ENCODE data around the gene POLR2L.

The POLR2L gene

GRCh38 chr11:854601-855329, 12.4 kb upstream of the POLR2L start:
- DNase-seq (ENCODE audit: low spot score), result no peak

GRCh38 chr11:853682-854448, 11.5 kb upstream of the POLR2L start:
- no peak for DNase-seq (ENCODE audit: low spot score)

- no peak for DNase-seq (ENCODE audit: low spot score)
Observed at GRCh38 chr11:852762-853161, 10.4 kb upstream of the POLR2L start.

- DNase-seq (ENCODE audit: low spot score), result no peak
Observed at GRCh38 chr11:850775-851763, 8.7 kb upstream of the POLR2L start.

GRCh38 chr11:849951-850774, 7.8 kb upstream of the POLR2L start:
- no peak for DNase-seq (ENCODE audit: low spot score)

- no peak for DNase-seq (ENCODE audit: low spot score)
Observed at GRCh38 chr11:849104-849824, 6.9 kb upstream of the POLR2L start.

GRCh38 chr11:848380-848931, 6.1 kb upstream of the POLR2L start:
- DNase-seq (ENCODE audit: low spot score), result peak; percentile 94

GRCh38 chr11:847876-848275, 5.5 kb upstream of the POLR2L start:
- DNase-seq (ENCODE audit: low spot score), result no peak

GRCh38 chr11:846496-847098, 4.3 kb upstream of the POLR2L start:
- no peak for DNase-seq (ENCODE audit: low spot score)

- DNase-seq (ENCODE audit: low spot score), result no peak
Observed at GRCh38 chr11:845872-846495, 3.7 kb upstream of the POLR2L start.

GRCh38 chr11:844693-845644, 2.6 kb upstream of the POLR2L start:
- peak; percentile 86 for DNase-seq (ENCODE audit: low spot score)

- DNase-seq (ENCODE audit: low spot score), result peak; percentile 94
Observed at GRCh38 chr11:843818-844692, 1.7 kb upstream of the POLR2L start.

- no peak for DNase-seq (ENCODE audit: low spot score)
Observed at GRCh38 chr11:843086-843734, 881 bp upstream of the POLR2L start.

GRCh38 chr11:841981-842369, 354 bp downstream of the POLR2L start:
- no peak for DNase-seq (ENCODE audit: low spot score)

- DNase-seq (ENCODE audit: low spot score), result no peak
Observed at GRCh38 chr11:839875-840617, 2.3 kb downstream of the POLR2L start.

GRCh38 chr11:839280-839623, 3.1 kb downstream of the POLR2L start:
- DNase-seq (ENCODE audit: low spot score), result no peak
